Measurements from ENCODE around the gene PNPLA3.
"Not testable (repeated sequence)": the region's sequence is repeated elsewhere in the genome, so short reads cannot be mapped to it uniquely, and the experiment has no call there.

Gene PNPLA3

DNA sequence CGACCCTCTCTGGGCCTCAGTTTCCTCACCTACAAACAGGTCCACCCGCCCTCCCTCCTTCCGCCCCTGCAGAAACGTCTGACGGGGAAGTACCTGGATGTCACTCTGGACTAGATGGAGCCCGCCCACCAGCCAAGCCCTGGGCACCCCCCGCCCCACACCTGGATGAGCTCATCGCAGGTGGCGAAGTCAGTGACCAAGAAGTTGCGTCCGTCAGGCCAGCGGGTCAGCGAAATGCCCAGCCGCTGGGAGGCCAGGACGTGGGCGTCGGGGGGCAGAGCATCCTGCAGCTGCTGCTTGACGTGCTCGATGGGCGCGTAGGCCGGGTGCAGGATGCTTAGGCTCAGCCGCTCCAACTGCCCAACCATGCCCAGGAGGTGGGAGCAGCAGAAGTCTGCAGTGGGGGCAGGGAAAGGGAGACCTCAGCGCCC is 32.7 kb upstream of the PNPLA3 start:
- no peak for DNase-seq

GRCh38 chr22:43891360-43892182 is 32.0 kb upstream of the PNPLA3 start, which contains the start of gene PNPLA5:
TSS of gene PNPLA5 (minus strand) at chr22:43892013. CDS start at chr22:43891880, 133 bp downstream.
- no peak for DNase-seq

- no peak for DNase-seq
Observed at GRCh38 chr22:43892183-43892894, 31.3 kb upstream of the PNPLA3 start.

DNA sequence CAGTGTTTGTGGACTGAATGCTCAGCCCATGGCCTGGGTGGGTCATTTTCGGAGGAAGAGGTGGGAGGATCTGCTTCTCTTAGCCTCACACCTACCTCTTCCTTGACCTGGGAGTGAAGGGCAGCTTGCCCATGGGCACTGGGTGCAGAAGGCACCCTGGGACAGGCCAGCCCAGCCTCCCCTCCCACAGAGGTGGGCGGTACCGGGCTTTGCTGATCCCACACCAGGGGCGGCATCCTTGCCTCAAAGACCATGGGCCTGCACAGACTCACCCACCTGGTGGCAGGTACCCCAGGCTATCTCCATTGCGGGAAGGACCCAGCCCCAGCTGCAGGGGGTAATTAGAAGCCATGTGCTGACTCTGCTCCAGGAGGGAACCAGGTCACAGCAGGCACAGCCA is 30.3 kb upstream of the PNPLA3 start:
- no peak for DNase-seq

DNA sequence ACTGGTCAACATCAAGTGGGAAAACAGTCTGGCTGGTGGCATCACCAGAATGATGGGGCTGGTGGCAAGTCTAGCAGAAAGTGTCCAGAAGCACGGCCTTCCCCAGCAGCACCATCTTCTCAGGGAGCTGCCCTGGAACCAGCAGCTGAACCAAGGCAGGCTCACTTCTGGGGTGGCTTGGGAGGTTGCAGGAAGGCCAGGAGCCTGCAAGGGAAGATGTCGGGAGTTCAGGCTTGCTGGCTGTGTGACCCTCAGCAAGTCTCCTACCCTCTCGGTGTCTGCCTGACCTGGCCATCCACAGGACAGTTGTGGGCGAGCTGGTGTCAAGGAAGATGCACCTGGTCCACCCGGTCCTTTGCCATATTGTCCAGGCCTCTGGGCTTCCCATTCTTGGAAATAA is 29.5 kb upstream of the PNPLA3 start:
- no peak for DNase-seq

- no peak for DNase-seq
Observed at GRCh38 chr22:43895986-43896645, 27.5 kb upstream of the PNPLA3 start.

DNA sequence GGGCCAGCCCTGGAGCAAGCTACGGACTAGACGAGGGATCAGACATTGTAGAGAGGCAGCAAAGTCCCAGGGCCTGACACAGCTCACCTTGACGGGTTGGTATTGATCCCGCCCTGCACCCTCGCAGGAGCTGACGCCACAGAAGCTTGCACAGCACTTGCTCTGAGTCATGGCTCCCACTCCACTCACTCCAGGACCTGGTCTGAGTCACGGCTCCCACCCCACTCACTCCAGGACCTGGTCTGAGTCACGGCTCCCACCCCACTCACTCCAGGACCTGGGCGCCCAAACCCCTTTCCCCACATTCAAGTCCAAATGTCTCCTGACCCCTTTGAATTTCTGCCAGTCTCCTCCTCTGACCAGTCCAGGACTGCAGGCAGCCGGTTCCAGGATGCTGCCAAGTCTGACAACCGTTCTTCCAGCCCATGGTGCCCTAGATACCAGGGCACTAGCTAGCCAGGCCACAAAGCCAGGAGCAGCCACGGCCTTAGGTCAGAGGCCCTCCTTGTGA is 25.8 kb upstream of the PNPLA3 start:
- no peak for DNase-seq

DNA sequence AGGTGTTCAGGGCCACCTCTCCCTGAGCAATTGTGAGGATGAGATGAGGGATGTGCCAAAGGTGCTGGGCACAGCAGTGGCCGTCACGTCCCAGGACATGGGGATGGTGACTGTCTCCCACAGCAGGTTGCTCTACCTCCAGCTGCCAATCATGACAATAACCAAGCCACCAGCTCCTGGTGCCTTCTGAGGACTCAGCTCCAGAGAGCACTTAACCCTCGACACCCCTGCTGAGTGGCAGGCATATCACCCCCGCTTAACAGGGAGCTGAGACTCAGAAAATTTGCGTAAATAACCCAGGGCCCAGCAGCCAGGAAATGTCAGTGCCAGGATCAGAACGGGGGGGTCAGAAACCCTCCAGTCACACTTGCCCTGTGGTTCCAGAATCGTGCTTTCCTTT is 23.4 kb upstream of the PNPLA3 start:
- DNase-seq = no peak

- no peak for DNase-seq
Observed at GRCh38 chr22:43901976-43902643, 21.5 kb upstream of the PNPLA3 start.

GRCh38 chr22:43903033-43903432 is 20.6 kb upstream of the PNPLA3 start:
- DNase-seq = not testable (repeated sequence)

GRCh38 chr22:43904412-43904811 is 19.2 kb upstream of the PNPLA3 start:
- DNase-seq = not testable (repeated sequence)

DNA sequence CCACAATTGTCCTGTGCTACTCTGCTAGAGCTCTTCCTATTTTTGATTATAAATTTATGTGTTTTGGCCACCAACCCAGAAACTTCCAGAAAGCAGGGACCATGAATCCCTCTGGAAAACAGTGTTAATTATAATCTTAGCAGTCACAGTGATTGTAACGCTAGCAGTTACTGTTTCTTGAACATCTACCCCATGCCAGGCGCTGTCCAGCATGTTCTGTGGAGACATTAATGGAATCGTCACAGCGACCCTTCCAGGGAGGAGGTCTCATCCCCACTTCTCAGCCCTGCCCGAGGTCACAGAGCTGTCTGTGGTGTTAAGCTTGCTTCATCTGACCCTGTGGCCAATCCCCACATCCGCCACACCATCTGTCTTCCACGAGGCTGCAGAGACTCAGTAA is 17.9 kb upstream of the PNPLA3 start:
- DNase-seq = no peak

DNA sequence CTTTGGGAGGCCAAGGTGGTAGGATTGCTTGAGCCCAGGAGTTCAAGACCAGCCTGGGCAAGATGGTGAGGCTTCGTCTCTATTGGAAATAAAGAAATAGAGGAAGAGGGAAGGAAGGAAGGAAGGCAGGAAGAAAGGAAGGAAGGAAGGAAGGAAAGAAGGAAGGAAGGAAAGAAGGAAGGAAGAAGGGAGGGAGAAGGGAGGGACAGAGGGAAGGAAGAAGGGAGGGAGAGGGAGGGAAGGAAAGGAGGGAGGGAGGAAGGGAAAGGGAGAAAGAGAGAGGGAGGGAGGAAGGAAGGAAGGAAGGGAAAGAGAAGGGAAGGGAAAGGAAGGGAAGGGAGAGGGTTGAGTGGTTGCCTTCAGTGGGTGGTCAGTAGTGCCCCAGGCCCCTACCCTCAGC is 13.9 kb upstream of the PNPLA3 start:
- no peak for DNase-seq

- no peak for DNase-seq
Observed at GRCh38 chr22:43910178-43910695, 13.4 kb upstream of the PNPLA3 start.

DNA sequence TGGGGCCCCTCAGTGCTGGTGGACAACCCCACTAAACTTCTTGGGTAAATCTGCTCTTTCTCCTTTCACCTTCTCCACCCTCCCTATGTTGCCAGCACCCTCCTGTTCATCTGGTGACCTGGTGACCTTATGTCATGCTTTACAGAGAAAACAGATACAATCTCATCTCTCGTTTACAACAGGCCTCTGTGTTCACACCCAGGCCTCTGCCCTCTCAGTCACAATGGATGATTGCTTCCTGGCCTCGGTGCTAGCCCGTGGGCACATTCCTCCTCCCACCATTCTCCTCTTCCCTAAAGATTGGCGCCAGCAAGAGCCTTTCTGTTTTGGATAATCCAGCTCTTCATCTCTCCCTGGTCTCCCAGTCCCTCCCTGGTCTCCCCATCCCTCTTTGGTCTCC is 12.3 kb upstream of the PNPLA3 start:
- DNase-seq = no peak

DNA sequence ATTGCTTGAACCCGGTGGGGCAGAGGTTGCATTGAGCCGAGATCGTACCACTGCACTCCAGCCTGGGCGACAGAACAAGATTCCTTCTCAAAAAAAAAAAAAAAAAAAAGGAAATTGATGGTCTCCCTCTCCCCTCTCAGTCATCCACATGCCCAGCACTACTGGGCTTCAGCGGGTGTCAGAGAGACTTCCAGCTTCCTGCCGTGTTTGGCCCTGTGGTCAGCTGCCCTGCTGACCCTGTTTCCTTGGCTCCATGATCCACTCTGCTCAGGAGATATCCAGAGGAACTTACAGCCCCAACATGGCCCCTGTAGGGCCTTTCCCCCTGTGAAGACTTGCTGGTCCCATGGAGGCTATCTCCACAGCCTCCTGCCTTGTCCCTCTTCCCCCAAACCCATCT is 6.1 kb upstream of the PNPLA3 start:
- no peak for DNase-seq

DNA sequence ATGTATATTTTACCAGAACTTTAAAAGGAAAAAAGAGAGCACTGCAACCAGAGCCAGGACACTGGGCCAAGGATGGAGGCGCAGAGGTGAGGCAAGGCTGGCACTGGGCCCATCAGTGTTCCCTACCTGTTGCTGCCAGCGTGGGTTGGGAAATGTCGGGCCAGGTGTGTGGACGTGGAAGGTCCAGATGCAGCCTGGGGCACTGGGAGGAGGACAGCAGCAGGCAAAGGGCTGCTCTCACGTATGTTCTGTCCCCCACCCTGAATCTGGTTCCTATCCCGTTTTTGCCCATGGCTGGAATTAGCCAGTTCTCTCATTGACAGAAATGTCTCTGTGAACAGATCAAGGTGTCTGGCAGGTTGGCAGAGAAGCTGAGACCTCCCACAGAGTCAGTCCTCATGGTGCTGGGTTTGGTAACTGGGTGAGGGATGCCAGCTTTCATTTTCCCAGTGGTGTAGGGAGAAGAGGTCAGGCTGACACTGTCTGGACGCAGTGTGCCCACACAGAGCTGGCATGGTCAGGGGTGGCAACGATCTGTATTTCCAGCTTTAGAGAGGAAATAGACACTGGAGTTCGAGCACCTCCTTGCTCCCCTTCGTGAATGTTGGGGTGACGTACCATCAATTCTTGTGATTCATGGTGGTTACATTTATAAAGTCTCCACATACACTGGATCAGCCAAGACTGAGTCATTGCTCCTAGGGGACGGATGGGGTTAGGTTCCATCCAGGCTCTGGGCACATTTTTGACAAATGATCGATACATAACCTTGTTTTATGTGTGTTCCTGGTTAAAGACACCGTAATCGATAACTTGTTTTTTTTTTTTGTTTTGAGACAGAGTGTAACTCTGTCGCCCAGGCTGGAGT is 4.3 kb upstream of the PNPLA3 start:
- DNase-seq = no peak

DNA sequence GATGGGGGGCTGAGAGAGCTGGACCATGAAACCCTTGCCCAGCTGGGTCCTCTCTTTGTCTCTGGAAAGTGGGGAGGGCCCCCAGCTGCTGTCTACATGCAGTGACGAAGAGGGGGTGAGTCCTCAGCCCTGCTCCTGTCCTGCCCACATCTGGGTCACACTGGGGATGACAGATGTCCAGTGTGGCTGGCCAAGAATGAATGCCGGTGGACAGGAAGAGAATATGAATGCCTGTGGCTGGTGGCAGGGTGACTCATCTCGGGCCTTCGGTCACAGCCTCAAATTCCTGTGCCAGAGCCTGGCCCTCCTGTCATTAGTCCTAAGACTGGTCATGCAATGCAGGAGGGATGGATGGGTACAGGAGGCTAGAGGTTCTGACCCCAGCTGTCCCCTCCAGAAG is 2.2 kb upstream of the PNPLA3 start:
- DNase-seq = no peak

DNA sequence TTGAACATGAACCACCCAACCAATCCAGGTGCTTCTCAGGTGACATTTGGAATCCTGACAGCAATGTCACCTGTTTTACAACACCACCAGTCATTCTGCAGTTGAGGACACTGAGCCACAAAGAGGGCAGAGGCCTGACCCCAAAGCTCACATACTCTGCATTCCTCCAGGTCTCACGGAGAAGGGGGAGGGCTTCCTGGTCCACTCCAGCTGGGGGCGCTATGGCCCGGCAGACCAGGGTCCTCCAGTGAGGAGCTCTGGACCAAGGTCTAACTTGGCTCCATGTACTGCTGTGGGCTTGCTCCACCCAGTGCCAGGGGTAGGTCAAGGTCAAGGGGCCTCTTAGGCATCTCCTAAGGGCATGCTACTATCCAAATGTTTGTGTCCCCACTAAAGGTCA is 1.5 kb upstream of the PNPLA3 start:
- DNase-seq = no peak

- DNase-seq = no peak
Observed at GRCh38 chr22:43923191-43923590, 414 bp upstream of the PNPLA3 start.

- no peak for DNase-seq
Observed at GRCh38 chr22:43924877-43925276, 1.3 kb downstream of the PNPLA3 start.

Data from DMS 273 treated with DMSO at 0.1 percent for 48 hours (cell line).